GM21825 (cell line): ENCODE measurements around the gene BET1L.

Experiments used
- ATAC-seq: cut with Tn5 transposase; IDR thresholded peaks from one replicate; pipeline ENCODE4 v1.9.1; 2021; ENCODE audit warnings: mild to moderate bottlenecking, moderate library complexity; ENCODE audit not compliant: unreplicated experiment

Gene BET1L

GRCh38 chr11:210803-211180, 3.6 kb upstream of the BET1L start:
- ATAC-seq = no peak

- no peak for ATAC-seq
These were observed 3.1 kb upstream of the BET1L start for GRCh38 chr11:210122-210802.

- no peak for ATAC-seq
These were observed 2.3 kb upstream of the BET1L start for GRCh38 chr11:209275-210121.

GRCh38 chr11:208917-209260, 1.7 kb upstream of the BET1L start:
- no peak for ATAC-seq

- peak; percentile 35 for ATAC-seq
These were observed 1.1 kb upstream of the BET1L start for GRCh38 chr11:208181-208916.

- ATAC-seq = peak; percentile 0
These were observed 623 bp upstream of the BET1L start for GRCh38 chr11:207863-208180.

GRCh38 chr11:206526-207207, 532 bp downstream of the BET1L start:
- ATAC-seq = peak; percentile 8

GRCh38 chr11:206002-206384, 1.2 kb downstream of the BET1L start:
- ATAC-seq = no peak

- no peak for ATAC-seq
These were observed 1.8 kb downstream of the BET1L start for GRCh38 chr11:205221-206001.

- no peak for ATAC-seq
These were observed 2.6 kb downstream of the BET1L start for GRCh38 chr11:204587-205109.

- ATAC-seq = no peak
These were observed 3.1 kb downstream of the BET1L start for GRCh38 chr11:203945-204586.

- no peak for ATAC-seq
These were observed 3.9 kb downstream of the BET1L start for GRCh38 chr11:203056-203944.

GRCh38 chr11:202490-202889, 4.7 kb downstream of the BET1L start:
- no peak for ATAC-seq

GRCh38 chr11:201966-202365, 5.2 kb downstream of the BET1L start:
- no peak for ATAC-seq

GRCh38 chr11:200224-201003, 6.8 kb downstream of the BET1L start:
- ATAC-seq = no peak

- no peak for ATAC-seq
These were observed 7.4 kb downstream of the BET1L start for GRCh38 chr11:199782-200181.

- no peak for ATAC-seq
These were observed 8.1 kb downstream of the BET1L start for GRCh38 chr11:199004-199581.
